Stimulated activated naive B cell treated with anti-CD40 and anti-IgM and Interleukin-4, amounts not matched to agents 10 μg/mL and 1 μg/mL and 100 μg/mL, for 72 hours (primary cell): ENCODE measurements around the gene SH3BGRL3.

Experiments used
- ATAC-seq, 2 donors: fragments of 150-1000 bp; cut with Tn5 transposase; replicated peaks; 2 replicates each; pipeline ENCODE4 v1.10.0; 2021; ENCODE audit warnings: moderate library complexity in 1 of 2
- DNase-seq: peaks from one replicate; pipeline ENCODE4 v3.0.0; 2021
- H3K27ac Mint-ChIP-seq: one replicate; pipeline ENCODE4 v1.8.0; 2022; ENCODE audit warnings: mild to moderate bottlenecking, mixed read lengths
- H3K27me3 Mint-ChIP-seq, 2 donors: one replicate each; pipeline ENCODE4 v1.8.0; 2022; ENCODE audit warnings: mixed read lengths in 2 of 2
- H3K36me3 Mint-ChIP-seq, 2 donors: one replicate each; pipeline ENCODE4 v1.8.0; 2022; ENCODE audit warnings: mixed read lengths in 2 of 2, mild to moderate bottlenecking in 1 of 2
- H3K4me1 Mint-ChIP-seq, 2 donors: one replicate each; pipeline ENCODE4 v1.8.0; 2022; ENCODE audit warnings: mixed read lengths in 2 of 2, mild to moderate bottlenecking in 1 of 2
- H3K4me3 Mint-ChIP-seq, 2 donors: one replicate each; pipeline ENCODE4 v1.8.0; 2022; ENCODE audit warnings: mild to moderate bottlenecking in 2 of 2, mixed read lengths in 2 of 2, moderate library complexity in 1 of 2
- H3K9me3 Mint-ChIP-seq, 2 donors: one replicate each; pipeline ENCODE4 v1.8.0; 2022; ENCODE audit warnings: mixed read lengths in 2 of 2, mild to moderate bottlenecking in 1 of 2

SH3BGRL3 gene

GRCh38 chr1:26282401-26282918, 2.6 kb downstream of the SH3BGRL3 start:
- Mint-ChIP-seq H3K36me3 (peaks cover 42 to 70% of the 10 kb centered on the region in 2 donors), H3K4me1 (peaks cover 71 to 82% of the 10 kb centered on the region in 2 donors), H3K27me3 (no peaks in the 10 kb centered on the region), H3K27ac (peak overlapping the region; percentile 90), H3K9me3 (peaks cover 0 to 2% of the 10 kb centered on the region in 2 donors), H3K4me3 (peak overlapping the region in 1 of 2 donors; percentile 30)
- ATAC-seq, result no peak
- DNase-seq, result no peak

- Mint-ChIP-seq H3K4me3 (peak overlapping the region; percentile 19 to 32), H3K9me3 (peaks cover 0 to 2% of the 10 kb centered on the region in 2 donors), H3K36me3 (peaks cover 42 to 61% of the 10 kb centered on the region in 2 donors), H3K27me3 (no peaks in the 10 kb centered on the region), H3K4me1 (peaks cover 72 to 82% of the 10 kb centered on the region in 2 donors), H3K27ac (peak overlapping the region; percentile 90)
- ATAC-seq, result no peak
- DNase-seq, result no peak
Measured at GRCh38 chr1:26283279-26283853, 3.5 kb downstream of the SH3BGRL3 start.

- Mint-ChIP-seq H3K4me1 (peaks cover 74 to 82% of the 10 kb centered on the region in 2 donors), H3K27ac (peak overlapping the region; percentile 98), H3K27me3 (no peaks in the 10 kb centered on the region), H3K4me3 (peak overlapping the region; percentile 70 to 73), H3K9me3 (peaks cover 0 to 2% of the 10 kb centered on the region in 2 donors), H3K36me3 (peaks cover 38 to 56% of the 10 kb centered on the region in 2 donors)
- DNase-seq, result no peak
- ATAC-seq, result no peak
Measured at GRCh38 chr1:26283871-26284596, 4.1 kb downstream of the SH3BGRL3 start.

- peak; percentile 86 for DNase-seq
- peak overlapping the region; percentile 98 for H3K27ac Mint-ChIP-seq
- H3K27me3 Mint-ChIP-seq, result no peaks in the 10 kb centered on the region
- peak; percentile 59 to 60 for ATAC-seq
- H3K4me1 Mint-ChIP-seq, result peaks cover 78 to 85% of the 10 kb centered on the region in 2 donors
- H3K4me3 Mint-ChIP-seq, result peak overlapping the region; percentile 70 to 73
- peaks cover 38 to 53% of the 10 kb centered on the region in 2 donors for H3K36me3 Mint-ChIP-seq
- H3K9me3 Mint-ChIP-seq, result peaks cover 0 to 2% of the 10 kb centered on the region in 2 donors
Measured at GRCh38 chr1:26284597-26285347, 4.9 kb downstream of the SH3BGRL3 start.

GRCh38 chr1:26285366-26286063, 5.6 kb downstream of the SH3BGRL3 start:
- DNase-seq, result no peak
- Mint-ChIP-seq H3K27ac (peak overlapping the region; percentile 98), H3K9me3 (peaks cover 0 to 2% of the 10 kb centered on the region in 2 donors), H3K27me3 (no peaks in the 10 kb centered on the region), H3K36me3 (peaks cover 36 to 50% of the 10 kb centered on the region in 2 donors), H3K4me1 (peaks cover 86 to 91% of the 10 kb centered on the region in 2 donors), H3K4me3 (peak overlapping the region; percentile 70 to 73)
- no peak for ATAC-seq

- peaks cover 89 to 91% of the 10 kb centered on the region in 2 donors for H3K4me1 Mint-ChIP-seq
- H3K36me3 Mint-ChIP-seq, result peaks cover 32 to 46% of the 10 kb centered on the region in 2 donors
- no peaks in the 10 kb centered on the region for H3K27me3 Mint-ChIP-seq
- DNase-seq, result no peak
- H3K4me3 Mint-ChIP-seq, result peak overlapping the region in 1 of 2 donors; percentile 15
- H3K9me3 Mint-ChIP-seq, result peaks cover 0 to 2% of the 10 kb centered on the region in 2 donors
- ATAC-seq, result no peak
- H3K27ac Mint-ChIP-seq, result peak overlapping the region; percentile 98
Measured at GRCh38 chr1:26286064-26286416, 6.2 kb downstream of the SH3BGRL3 start.

GRCh38 chr1:26287033-26287711, 7.3 kb downstream of the SH3BGRL3 start:
- Mint-ChIP-seq H3K4me1 (peaks cover 90 to 92% of the 10 kb centered on the region in 2 donors), H3K27me3 (no peaks in the 10 kb centered on the region), H3K4me3 (peak overlapping the region; percentile 64 to 71), H3K9me3 (peaks cover 0 to 2% of the 10 kb centered on the region in 2 donors), H3K27ac (peak overlapping the region; percentile 98), H3K36me3 (peaks cover 22 to 43% of the 10 kb centered on the region in 2 donors)
- peak; percentile 62 for DNase-seq
- peak; percentile 24 to 28 for ATAC-seq

- Mint-ChIP-seq H3K27ac (peak overlapping the region; percentile 98), H3K9me3 (peaks cover 0 to 2% of the 10 kb centered on the region in 2 donors), H3K4me3 (peak overlapping the region; percentile 64 to 71), H3K4me1 (peaks cover 89 to 95% of the 10 kb centered on the region in 2 donors), H3K36me3 (peaks cover 21 to 42% of the 10 kb centered on the region in 2 donors), H3K27me3 (no peaks in the 10 kb centered on the region)
- ATAC-seq (no peak), DNase-seq (no peak)
Measured at GRCh38 chr1:26287811-26288210, 7.9 kb downstream of the SH3BGRL3 start.

GRCh38 chr1:26288311-26288941, 8.5 kb downstream of the SH3BGRL3 start:
- no peaks in the 10 kb centered on the region for H3K27me3 Mint-ChIP-seq
- H3K4me3 Mint-ChIP-seq, result peak overlapping the region in 1 of 2 donors; percentile 70
- DNase-seq, result peak; percentile 56

GRCh38 chr1:26289158-26290059, 9.5 kb downstream of the SH3BGRL3 start:
- peak; percentile 53 to 65 for ATAC-seq
- Mint-ChIP-seq H3K27me3 (no peaks in the 10 kb centered on the region), H3K27ac (peak overlapping the region; percentile 98), H3K36me3 (peaks cover 12 to 31% of the 10 kb centered on the region in 2 donors), H3K4me3 (peak overlapping the region; percentile 64 to 70), H3K9me3 (peaks cover 0 to 2% of the 10 kb centered on the region in 2 donors), H3K4me1 (peaks cover 79 to 89% of the 10 kb centered on the region in 2 donors)
- peak; percentile 73 for DNase-seq

More at GRCh38 chr1:26288311-26288941, 8.5 kb downstream of the SH3BGRL3 start:
- Mint-ChIP-seq H3K36me3 (peaks cover 15 to 40% of the 10 kb centered on the region in 2 donors), H3K4me1 (peaks cover 87 to 95% of the 10 kb centered on the region in 2 donors), H3K9me3 (peaks cover 0 to 2% of the 10 kb centered on the region in 2 donors), H3K27ac (peak overlapping the region; percentile 98)
- peak; percentile 26 to 27 for ATAC-seq

- no peaks in the 10 kb centered on the region for H3K9me3 Mint-ChIP-seq
- DNase-seq (no peak), ATAC-seq (peak; percentile 11 to 17)
- H3K36me3 Mint-ChIP-seq, result peaks cover 6 to 23% of the 10 kb centered on the region in 2 donors
- no peaks in the 10 kb centered on the region for H3K27me3 Mint-ChIP-seq
- H3K27ac Mint-ChIP-seq, result peak overlapping the region; percentile 98
- peak overlapping the region; percentile 64 to 70 for H3K4me3 Mint-ChIP-seq
- peaks cover 70 to 80% of the 10 kb centered on the region in 2 donors for H3K4me1 Mint-ChIP-seq
Measured at GRCh38 chr1:26290122-26290881, 10.4 kb downstream of the SH3BGRL3 start.
